M059J (cell line): ENCODE results near the gene CD300LB. TPM values are rescaled to one million over a fixed set of nuclear protein-coding genes. Genes with fewer than 3 reads are reported as not detected.
"Not testable (repeated sequence)": the region's sequence is repeated elsewhere in the genome, so short reads cannot be mapped to it uniquely, and the experiment has no call there.

Source experiments
- DNase-seq: peaks from one replicate; pipeline ENCODE4 v3.0.0-alpha.2; 2012; ENCODE audit warnings: low read depth
- total RNA-seq: library from RNA; depleted of rRNA; stranded (reverse); fragments of >200 nt; shearing (Covaris generic); gene quantifications from 2 replicates; pipeline ENCODE4 v1.2.3, GENCODE V29; 2014; rRNA removed

The CD300LB gene
- total RNA-seq, 1 experiment from 2014 or later: not detected

GRCh38 chr17:74493331-74493833, 37.9 kb downstream of the CD300LB start:
- peak; percentile 63 for DNase-seq

- no peak for DNase-seq
Measured at GRCh38 chr17:74491626-74492025, 39.6 kb downstream of the CD300LB start.

GRCh38 chr17:74490716-74491115, 40.6 kb downstream of the CD300LB start:
- DNase-seq: no peak

GRCh38 chr17:74488276-74488675, 43.0 kb downstream of the CD300LB start:
- DNase-seq: not testable (repeated sequence)

- DNase-seq: no peak
Measured at GRCh38 chr17:74485841-74486240, 45.4 kb downstream of the CD300LB start.

DNA sequence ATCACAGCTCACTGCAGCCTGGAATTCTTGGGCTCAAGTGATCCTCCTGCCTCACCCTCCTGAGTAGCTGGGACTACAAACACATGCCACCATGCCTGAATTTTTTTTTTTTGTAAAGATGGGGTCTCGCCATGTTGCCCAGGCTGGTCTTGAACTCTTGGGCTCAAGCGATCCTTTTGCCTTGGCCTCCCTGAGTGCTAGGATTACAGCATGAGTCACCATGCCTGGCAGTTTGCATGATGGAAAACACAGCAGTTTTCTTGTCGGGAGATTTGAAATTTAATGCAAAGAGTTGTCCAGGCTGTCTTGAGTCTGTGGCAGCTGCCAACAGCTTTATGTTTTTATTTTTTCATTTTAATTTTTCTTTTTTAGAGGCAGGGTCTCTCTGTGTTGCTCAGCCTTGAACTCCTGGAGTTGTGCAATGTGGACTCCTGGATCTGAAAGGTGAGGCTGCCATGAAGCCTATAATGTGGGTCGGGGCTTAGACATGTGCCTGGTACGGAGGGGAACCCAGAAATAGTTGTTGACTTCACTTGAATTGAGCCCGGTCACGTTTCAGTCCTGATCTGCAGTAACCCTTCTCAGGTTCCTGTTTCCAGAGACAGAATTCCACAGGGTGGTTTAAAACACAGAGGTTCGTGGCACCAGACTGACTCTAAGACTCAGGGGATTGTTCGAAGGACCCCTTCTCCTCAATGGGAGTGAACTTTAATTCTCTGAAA, 46.1 kb downstream of the CD300LB start:
- peak; percentile 12 for DNase-seq

- DNase-seq: no peak
Measured at GRCh38 chr17:74484066-74484465, 47.2 kb downstream of the CD300LB start.

DNA sequence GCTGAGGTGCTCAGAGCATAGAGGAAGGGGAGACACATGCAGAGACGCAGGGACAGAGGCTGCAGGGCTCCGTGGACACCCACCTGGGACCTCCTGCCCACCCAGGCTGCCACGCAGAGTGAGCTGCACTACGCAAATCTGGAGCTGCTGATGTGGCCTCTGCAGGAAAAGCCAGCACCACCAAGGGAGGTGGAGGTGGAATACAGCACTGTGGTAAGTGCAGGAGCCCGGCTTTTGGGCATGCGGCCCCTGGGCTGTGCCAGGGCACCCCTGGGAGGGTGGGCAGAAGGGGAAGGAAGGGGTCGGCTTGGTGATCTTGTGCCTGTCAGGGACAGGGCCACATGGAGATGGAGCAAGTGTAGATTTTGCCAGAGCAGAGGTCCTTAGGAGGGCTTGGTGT, 49.7 kb downstream of the CD300LB start:
- DNase-seq: no peak

DNA sequence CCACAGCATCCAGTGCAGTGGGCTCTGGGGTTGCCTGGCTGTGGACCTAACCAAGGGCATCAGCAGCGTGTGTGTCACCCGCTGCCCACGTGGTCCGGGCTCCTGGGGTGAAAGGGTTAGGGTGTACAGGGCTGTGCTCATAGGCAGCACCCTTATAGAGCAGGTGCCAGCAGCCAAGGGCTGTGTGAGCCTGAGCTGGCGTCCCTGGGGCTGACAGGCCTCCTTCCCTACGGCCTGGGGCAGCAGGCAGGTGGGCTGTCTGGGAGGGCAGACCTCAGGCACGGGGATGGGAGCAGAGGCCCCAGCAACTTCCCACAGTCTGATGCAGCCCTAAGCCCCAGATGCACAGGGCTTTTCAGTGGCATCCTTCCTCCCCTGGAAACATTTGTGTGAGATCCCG, 51.0 kb downstream of the CD300LB start:
- no peak for DNase-seq

DNA sequence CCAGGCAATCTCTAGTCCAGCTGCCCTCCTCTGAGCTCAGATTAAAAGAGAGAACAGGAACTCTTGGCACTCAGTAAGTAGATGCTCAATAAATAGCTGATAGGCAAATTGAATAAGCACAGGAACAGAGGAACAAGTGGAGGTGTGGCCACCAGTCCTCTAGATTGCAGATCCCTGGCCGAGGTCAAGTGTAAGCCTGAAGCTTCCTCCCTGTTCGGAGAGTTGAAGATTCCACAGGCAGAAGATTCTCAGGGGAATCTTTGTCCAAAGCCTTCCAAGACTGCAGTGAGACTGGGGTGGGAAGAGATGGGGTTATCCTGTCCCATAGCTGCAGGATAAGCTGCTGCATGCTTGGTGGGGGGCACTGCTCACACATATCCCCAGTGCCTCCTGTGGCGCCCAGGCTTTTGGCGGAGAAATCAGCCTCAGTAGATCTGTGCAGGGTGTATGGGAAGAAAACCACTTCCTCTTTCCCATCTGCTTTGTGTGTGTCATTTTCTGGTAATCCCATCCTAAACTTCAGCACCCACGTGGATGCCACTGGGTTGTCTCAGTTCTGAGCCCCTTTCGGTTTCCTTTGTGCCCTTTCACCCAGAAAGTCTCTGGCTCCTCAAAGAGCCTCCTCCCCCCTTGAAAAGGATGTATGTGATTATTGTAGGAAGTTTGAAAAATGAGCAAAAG, 52.7 kb downstream of the CD300LB start:
- peak; percentile 36 for DNase-seq

GRCh38 chr17:74477411-74477810, 53.9 kb downstream of the CD300LB start:
- DNase-seq: no peak

DNA sequence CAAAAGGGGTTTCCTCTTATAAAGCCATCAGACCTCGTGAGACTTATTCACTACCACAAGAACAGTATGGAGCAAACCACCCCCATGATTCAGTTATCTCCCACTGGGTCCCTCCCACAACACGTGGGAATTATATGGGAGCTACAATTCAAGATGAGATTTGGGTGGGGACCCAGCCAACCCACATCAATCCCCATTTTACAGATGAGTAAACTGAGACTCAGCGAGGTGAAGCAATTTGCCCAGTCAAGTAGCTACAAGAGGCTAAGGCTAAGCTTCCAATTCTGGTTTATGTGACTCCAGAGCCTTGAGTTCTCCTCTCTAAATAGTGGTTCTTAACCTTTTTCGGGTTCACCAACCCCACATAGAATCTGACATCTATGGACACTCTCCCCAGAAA, 56.1 kb downstream of the CD300LB start:
- no peak for DNase-seq

DNA sequence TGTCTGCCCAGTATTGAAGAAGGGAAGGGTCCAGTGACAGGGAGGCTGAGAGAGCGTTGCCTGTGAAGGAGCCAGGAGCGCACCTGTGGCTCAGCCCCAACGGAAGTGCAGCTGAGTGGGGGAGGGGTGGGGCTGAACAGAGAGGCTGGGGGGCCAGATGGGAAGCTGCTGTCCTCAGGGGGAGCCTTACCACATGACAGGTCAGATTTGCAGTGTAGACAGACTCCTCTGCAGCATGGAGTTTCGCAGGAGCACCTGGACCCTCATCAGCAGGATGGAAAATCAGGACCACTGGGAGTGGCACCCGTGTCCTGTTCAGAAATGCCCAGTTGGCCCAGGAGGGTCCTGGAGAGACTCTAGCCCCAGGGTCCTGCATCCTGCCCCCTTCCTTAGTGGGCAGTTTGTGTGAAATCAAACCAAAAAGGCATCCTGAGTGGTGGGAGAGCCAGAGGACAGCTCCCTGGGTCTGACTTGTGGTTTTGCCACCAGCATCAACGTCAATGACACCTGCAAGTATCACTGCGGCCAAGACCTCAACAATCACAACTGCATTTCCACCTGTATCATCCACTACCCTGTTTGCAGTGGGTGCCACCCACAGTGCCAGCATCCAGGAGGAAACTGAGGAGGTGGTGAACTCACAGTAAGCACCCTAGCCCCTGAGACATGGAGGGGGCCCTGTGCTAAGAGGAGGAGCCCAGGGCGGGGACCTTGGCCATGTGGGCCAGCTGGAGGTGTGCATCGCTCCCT, 57.1 kb downstream of the CD300LB start:
- DNase-seq: no peak

DNA sequence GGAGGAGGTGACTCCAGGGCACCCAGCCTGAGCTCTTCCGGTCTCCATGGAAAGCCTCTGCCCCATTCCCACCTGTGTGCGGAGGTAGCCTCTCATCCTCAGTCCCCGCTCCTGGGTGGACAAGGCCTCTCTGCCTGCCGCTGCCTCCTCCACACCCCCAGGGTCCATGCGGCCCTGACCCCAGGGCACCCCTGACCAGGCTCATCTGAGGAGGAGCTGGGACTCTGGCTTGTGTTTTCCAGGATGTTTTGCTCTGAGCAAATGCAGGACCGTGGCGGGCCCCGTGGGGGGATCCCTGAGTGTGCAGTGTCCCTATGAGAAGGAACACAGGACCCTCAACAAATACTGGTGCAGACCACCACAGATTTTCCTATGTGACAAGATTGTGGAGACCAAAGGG, 58.0 kb downstream of the CD300LB start:
- DNase-seq: no peak

GRCh38 chr17:74472890-74473289, 58.4 kb downstream of the CD300LB start:
- no peak for DNase-seq

- peak; percentile 31 for DNase-seq
Measured at GRCh38 chr17:74471341-74471740, 59.9 kb downstream of the CD300LB start.

Other genes with a start within 250 kb of the CD300LB start
- not detected in 2 replicates for gene KIF19, start 205.2 kb downstream of the CD300LB start, total RNA-seq
- not detected in 2 replicates for gene BTBD17, start 169.6 kb downstream of the CD300LB start, total RNA-seq
- not detected in 2 replicates for gene GPR142, start 164.0 kb downstream of the CD300LB start, total RNA-seq
- gene GPRC5C, start 99.4 kb downstream of the CD300LB start, total RNA-seq: 12.9 and 36.4 TPM in 2 replicates
- not detected in 2 replicates for gene CD300A, start 64.8 kb downstream of the CD300LB start, total RNA-seq
- gene CD300C, start 14.6 kb upstream of the CD300LB start, total RNA-seq: 0.84 TPM in 1 of 2 replicates, not detected in the other
- gene CD300H, start 36.0 kb upstream of the CD300LB start, total RNA-seq: not detected in 2 replicates
- not detected in 2 replicates for gene CD300LD, start 60.8 kb upstream of the CD300LB start, total RNA-seq
- not detected in 2 replicates for gene CD300E, start 92.3 kb upstream of the CD300LB start, total RNA-seq
- not detected in 2 replicates for gene CD300LF, start 181.4 kb upstream of the CD300LB start, total RNA-seq
- gene RAB37, start 205.8 kb upstream of the CD300LB start, total RNA-seq: not detected in 2 replicates
- 63.1 and 80.7 TPM in 2 replicates for gene NHERF1, start 217.2 kb upstream of the CD300LB start, total RNA-seq
- gene NAT9, start 244.9 kb upstream of the CD300LB start, total RNA-seq: 18.4 and 18.5 TPM in 2 replicates